Smooth muscle cell of bladder (primary cell): Measurements from ENCODE around the gene ABCB8. TPM values are rescaled to one million over a fixed set of nuclear protein-coding genes. Genes with fewer than 3 reads are reported as not detected.

Experiments used
- total RNA-seq: library from RNA; depleted of rRNA; stranded (reverse); fragments of >200 nt; gene quantifications from 2 replicates; pipeline ENCODE4 v1.2.3, GENCODE V29; 2014

Gene ABCB8
- total RNA-seq: 19.2 and 24.5 TPM in 2 replicates

GRCh38 chr7:151028131-151028947 lies at the start of gene ABCB8:
ABCB8 (plus strand) TSS chr7:151028450; CDS start chr7:151028516, 66 bp downstream.

GRCh38 chr7:150990416-150991186 lies 37.6 kb upstream of the ABCB8 start, which contains the start of gene NOS3:
NOS3 (plus strand) TSS chr7:150991017; CDS start chr7:150993804, 2,787 bp downstream.

GRCh38 chr7:151024435-151025056 lies 3.7 kb upstream of the ABCB8 start, which contains the start of gene ATG9B:
ATG9B (minus strand) TSS chr7:151024494; CDS start chr7:151024423, 71 bp downstream.

GRCh38 chr7:151047976-151048815 lies 19.9 kb downstream of the ABCB8 start, which contains the start of gene ASIC3:
ASIC3 (plus strand) TSS chr7:151048531; CDS start chr7:151048886, 355 bp downstream.

GRCh38 chr7:151057506-151057988 lies 29.3 kb downstream of the ABCB8 start, which contains the start of gene CDK5:
CDK5 (minus strand) TSS chr7:151057897; CDS start chr7:151057848, 49 bp downstream.

GRCh38 chr7:151059367-151060112 lies 31.3 kb downstream of the ABCB8 start, which contains the start of gene SLC4A2:
SLC4A2 (plus strand) TSS chr7:151059589; CDS start chr7:151061988, 2,399 bp downstream.

GRCh38 chr7:151080522-151081169 lies 52.4 kb downstream of the ABCB8 start, which contains the start of gene FASTK:
FASTK (minus strand) TSS chr7:151080809; CDS start chr7:151080766, 43 bp downstream.

GRCh38 chr7:151083071-151083823 lies 55.0 kb downstream of the ABCB8 start, which contains the start of gene TMUB1:
TMUB1 (minus strand) TSS chr7:151083493; CDS start chr7:151082563, 930 bp downstream.

GRCh38 chr7:151085691-151086620 lies 57.7 kb downstream of the ABCB8 start, which contains the start of gene AGAP3:
AGAP3 (plus strand) TSS chr7:151086475; CDS start chr7:151086742, 267 bp downstream.

Other genes with a start within 250 kb of the ABCB8 start
- 3.8 and 156 TPM in 2 replicates for gene TMEM176B, start 228.1 kb upstream of the ABCB8 start, total RNA-seq
- gene TMEM176A, start 227.7 kb upstream of the ABCB8 start, total RNA-seq: 1.1 and 70.8 TPM in 2 replicates
- gene AOC1, start 175.9 kb upstream of the ABCB8 start, total RNA-seq: 0.14 TPM in 1 of 2 replicates, not detected in the other
- 0.83 and 1.7 TPM in 2 replicates for gene KCNH2, start 50.1 kb upstream of the ABCB8 start, total RNA-seq
- 1.3 TPM in 2 replicates for gene NOS3, start 37.4 kb upstream of the ABCB8 start, total RNA-seq
- gene ATG9B, start 4.0 kb upstream of the ABCB8 start, total RNA-seq: 0.37 TPM in 1 of 2 replicates, not detected in the other
- 0.14 and 0.37 TPM in 2 replicates for gene ASIC3, start 20.1 kb downstream of the ABCB8 start, total RNA-seq
- 26.7 and 30.1 TPM in 2 replicates for gene CDK5, start 29.4 kb downstream of the ABCB8 start, total RNA-seq
- gene SLC4A2, start 31.1 kb downstream of the ABCB8 start, total RNA-seq: 58.6 and 78.7 TPM in 2 replicates
- 74.5 and 76.1 TPM in 2 replicates for gene FASTK, start 52.4 kb downstream of the ABCB8 start, total RNA-seq
- 13.2 and 17.4 TPM in 2 replicates for gene TMUB1, start 55.0 kb downstream of the ABCB8 start, total RNA-seq
- gene AGAP3, start 58.0 kb downstream of the ABCB8 start, total RNA-seq: 26.2 and 40.4 TPM in 2 replicates
- not detected in 2 replicates for gene GBX1, start 139.2 kb downstream of the ABCB8 start, total RNA-seq
- not detected in 2 replicates for gene ASB10, start 158.8 kb downstream of the ABCB8 start, total RNA-seq
- not detected in 2 replicates for gene H2BK1, start 182.0 kb downstream of the ABCB8 start, total RNA-seq
- 60.3 and 62.2 TPM in 2 replicates for gene ABCF2, start 198.8 kb downstream of the ABCB8 start, total RNA-seq
- gene CHPF2, start 204.0 kb downstream of the ABCB8 start, total RNA-seq: 70.1 and 101 TPM in 2 replicates
- gene SMARCD3, start 220.2 kb downstream of the ABCB8 start, total RNA-seq: 46.6 and 53.7 TPM in 2 replicates